Natural killer cell (primary cell): ENCODE results near the gene RAD50. TPM values are rescaled to one million over a fixed set of nuclear protein-coding genes. Genes with fewer than 3 reads are reported as not detected.

Source experiments
- ATAC-seq, 3 donors: fragments of 150-1000 bp in 2 of 3; fragments of 200-7000 bp in 1 of 3; cut with Tn5 transposase; 1 replicate in 1 of 3; 2 replicates in 2 of 3; pipeline ENCODE4 v1.10.0; 2021; ENCODE audit warnings: mild to moderate bottlenecking in 2 of 3, moderate library complexity in 2 of 3
- DNase-seq, 2 donors: peaks; one replicate each; pipeline versions ENCODE4 v3.0.0 to v3.0.0-alpha.2; 2013 to 2021; ENCODE audit warnings: mixed read lengths in 1 of 2
- H3K27ac ChIP-seq: one replicate; pipeline ENCODE4 v1.5.1; 2013; ENCODE audit warnings: mild to moderate bottlenecking, low read length
- H3K27me3 ChIP-seq: one replicate; pipeline ENCODE4 v1.6.1; 2013; ENCODE audit warnings: low read length; ENCODE audit not compliant: control insufficient read depth, insufficient read depth
- H3K36me3 ChIP-seq: one replicate; pipeline ENCODE4 v1.6.1; 2013; ENCODE audit warnings: low read length; ENCODE audit not compliant: control insufficient read depth, insufficient read depth
- H3K4me1 ChIP-seq: one replicate; pipeline ENCODE4 v1.6.1; 2013; ENCODE audit warnings: low read length; ENCODE audit not compliant: control insufficient read depth, insufficient read depth
- H3K4me3 ChIP-seq: one replicate; pipeline ENCODE4 v1.5.1; 2013; ENCODE audit warnings: low read length
- H3K9me3 ChIP-seq: one replicate; pipeline ENCODE4 v1.6.1; 2013; ENCODE audit warnings: low read length; ENCODE audit not compliant: control insufficient read depth, insufficient read depth
- H3K27ac Mint-ChIP-seq, 2 donors: one replicate each; pipeline ENCODE4 v1.8.0; 2022; ENCODE audit warnings: mild to moderate bottlenecking in 2 of 2, mixed read lengths in 2 of 2, moderate library complexity in 1 of 2
- H3K27me3 Mint-ChIP-seq, 2 donors: one replicate each; pipeline ENCODE4 v1.8.0; 2022; ENCODE audit warnings: low read depth in 2 of 2, mixed read lengths in 2 of 2
- H3K36me3 Mint-ChIP-seq: one replicate; pipeline ENCODE4 v1.8.0; 2022; ENCODE audit warnings: mixed read lengths
- H3K4me1 Mint-ChIP-seq, 2 donors: one replicate each; pipeline ENCODE4 v1.8.0; 2022; ENCODE audit warnings: mixed read lengths in 2 of 2
- H3K4me3 Mint-ChIP-seq: one replicate; pipeline ENCODE4 v1.8.0; 2022; ENCODE audit warnings: mild to moderate bottlenecking, moderate library complexity, mixed read lengths
- H3K9me3 Mint-ChIP-seq, 2 donors: one replicate each; pipeline ENCODE4 v1.8.0; 2022; ENCODE audit warnings: mixed read lengths in 2 of 2
- CTCF ChIP-seq: fragments of 200-600 bp; IDR thresholded peaks from one replicate; pipeline ENCODE4 v1.8.0; 2022; ENCODE audit warnings: antibody characterized with exemption
- WGBS: methylation state at CpG from one replicate; pipeline ENCODE4 v1.1.7; 2013; ENCODE audit warnings: missing lambda C conversion rate; ENCODE audit not compliant: insufficient coverage; 5-methylcytosine and 5-hydroxymethylcytosine counted together
- intact Hi-C: fragments of 100-400 bp; cut with micrococcal nuclease; formaldehyde crosslinking; loops from one replicate; pipeline ENCODE4 v1.14.2; 2022
- total RNA-seq, 4 donors: library from RNA; stranded (reverse); fragments of 120-200 nt in 1 of 4; gene quantifications; one replicate each; pipeline versions ENCODE4 v1.2.3 to v1.2.4, GENCODE V29; 2013 to 2022

RAD50 gene
- total RNA-seq, 3 donors from 2014 or later (not counting 1 experiment from before 2014, with no cell fraction given): 21.0 to 31.2 (median 27.5) TPM

GRCh38 chr5:132586063-132586462 lies 29.3 kb downstream of the RAD50 start:
- no peak overlapping the region for H3K4me3 Mint-ChIP-seq
- Histone ChIP-seq H3K27me3 (no peaks in the 10 kb centered on the region), H3K27ac (no peak overlapping the region), H3K4me3 (no peak overlapping the region), H3K4me1 (no peaks in the 10 kb centered on the region), H3K9me3 (no peaks in the 10 kb centered on the region), H3K36me3 (peaks cover 50% of the 10 kb centered on the region)
- intact Hi-C loops: no loop called here
- ATAC-seq (no peak), DNase-seq (no peak)
- peaks cover 28% of the 10 kb centered on the region for H3K36me3 Mint-ChIP-seq
- TF ChIP-seq CTCF: no peak
- no peak overlapping the region for H3K27ac Mint-ChIP-seq
- no peaks in the 10 kb centered on the region for H3K9me3 Mint-ChIP-seq
- no peaks in the 10 kb centered on the region for H3K4me1 Mint-ChIP-seq
- H3K27me3 Mint-ChIP-seq: no peaks in the 10 kb centered on the region

GRCh38 chr5:132589467-132589866 lies 32.7 kb downstream of the RAD50 start:
- Histone ChIP-seq H3K36me3 (peaks cover 56% of the 10 kb centered on the region), H3K27me3 (no peaks in the 10 kb centered on the region), H3K9me3 (no peaks in the 10 kb centered on the region), H3K27ac (no peak overlapping the region), H3K4me3 (no peak overlapping the region), H3K4me1 (no peaks in the 10 kb centered on the region)
- H3K4me1 Mint-ChIP-seq: no peaks in the 10 kb centered on the region
- no peak for TF ChIP-seq CTCF
- H3K36me3 Mint-ChIP-seq: peaks cover 21% of the 10 kb centered on the region
- no peak overlapping the region for H3K27ac Mint-ChIP-seq
- no peak for ATAC-seq
- intact Hi-C loops: no loop called here
- no peak for DNase-seq
- no peaks in the 10 kb centered on the region for H3K27me3 Mint-ChIP-seq
- no CpG with 5 or more reads among the region's 1 CpG for WGBS
- no peak overlapping the region for H3K4me3 Mint-ChIP-seq
- H3K9me3 Mint-ChIP-seq: no peaks in the 10 kb centered on the region

DNA sequence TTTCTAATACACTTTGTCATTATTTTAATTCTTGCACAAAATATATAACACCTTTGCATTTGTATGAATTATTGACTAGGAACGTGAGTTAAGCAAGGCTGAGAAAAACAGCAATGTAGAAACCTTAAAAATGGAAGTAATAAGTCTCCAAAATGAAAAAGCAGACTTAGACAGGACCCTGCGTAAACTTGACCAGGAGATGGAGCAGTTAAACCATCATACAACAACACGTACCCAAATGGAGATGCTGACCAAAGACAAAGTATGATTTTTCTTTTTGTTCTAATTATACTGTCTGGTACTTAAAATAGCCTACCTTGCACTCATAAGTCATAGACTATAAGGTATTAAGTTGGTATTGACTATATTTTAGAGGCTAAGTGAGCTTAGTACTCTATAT lies 34.4 kb downstream of the RAD50 start:
- Histone ChIP-seq H3K27me3 (no peaks in the 10 kb centered on the region), H3K4me3 (no peak overlapping the region), H3K36me3 (peaks cover 66% of the 10 kb centered on the region), H3K4me1 (no peaks in the 10 kb centered on the region), H3K27ac (no peak overlapping the region), H3K9me3 (no peaks in the 10 kb centered on the region)
- H3K4me3 Mint-ChIP-seq: no peak overlapping the region
- H3K27me3 Mint-ChIP-seq: no peaks in the 10 kb centered on the region
- H3K27ac Mint-ChIP-seq: no peak overlapping the region
- TF ChIP-seq CTCF: no peak
- ATAC-seq (no peak), DNase-seq (peak in 1 of 2 donors; percentile 22)
- H3K9me3 Mint-ChIP-seq: no peaks in the 10 kb centered on the region
- intact Hi-C loops: no loop called here
- H3K4me1 Mint-ChIP-seq: no peaks in the 10 kb centered on the region
- 100% methylated on average over 2 of the region's 3 CpGs for WGBS
- H3K36me3 Mint-ChIP-seq: peaks cover 20% of the 10 kb centered on the region

DNA sequence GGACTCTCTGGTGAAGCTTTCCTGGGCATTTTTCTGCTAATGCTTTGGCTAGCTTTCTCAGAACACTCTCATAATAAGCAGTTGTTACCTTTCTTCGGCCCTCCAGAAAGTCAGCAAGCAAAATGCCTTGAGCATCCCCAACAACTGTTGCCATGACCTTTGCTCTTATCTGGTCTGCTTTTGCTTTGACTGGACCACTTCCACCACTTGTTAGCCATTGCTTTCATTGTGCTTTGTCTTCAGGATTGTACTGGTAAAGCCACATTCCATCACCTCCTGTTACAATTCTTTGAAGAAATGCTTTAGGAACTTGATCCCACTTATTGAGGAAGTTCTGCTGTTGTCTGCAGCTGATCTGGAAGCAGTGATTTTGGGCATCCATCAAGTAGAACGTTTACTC lies 35.7 kb downstream of the RAD50 start:
- Mint-ChIP-seq H3K4me1 (no peaks in the 10 kb centered on the region), H3K27me3 (no peaks in the 10 kb centered on the region), H3K36me3 (peaks cover 18% of the 10 kb centered on the region), H3K9me3 (no peaks in the 10 kb centered on the region), H3K27ac (no peak overlapping the region), H3K4me3 (no peak overlapping the region)
- 82% methylated on average over 2 of the region's 2 CpGs for WGBS
- TF ChIP-seq CTCF: no peak
- no peaks in the 10 kb centered on the region for H3K27me3 ChIP-seq
- no peak for ATAC-seq
- H3K9me3 ChIP-seq: no peaks in the 10 kb centered on the region
- intact Hi-C loops: no loop called here
- H3K4me1 ChIP-seq: no peaks in the 10 kb centered on the region
- H3K27ac ChIP-seq: no peak overlapping the region
- no peak for DNase-seq
- H3K36me3 ChIP-seq: peaks cover 75% of the 10 kb centered on the region
- H3K4me3 ChIP-seq: no peak overlapping the region
